NCI-H1105 treated with DMSO at 0.1 percent for 48 hours (cell line): ENCODE data around the gene PPP2R5B.
A peak's percentile ranks its signal among the peaks of the same experiment; 100 is the strongest.

ENCODE experiments used
- DNase-seq: peaks from one replicate; lab custom pipeline; 2025; lab: John Stamatoyannopoulos, UW

PPP2R5B gene

GRCh38 chr11:64923944-64924909 lies at the start of gene PPP2R5B:
Gene PPP2R5B, plus strand, starts transcription at chr11:64924689. Its CDS starts 1,046 bp downstream, at chr11:64925735.
- peak; percentile 69 for DNase-seq

GRCh38 chr11:64875369-64876228 lies 48.9 kb upstream of the PPP2R5B start:
- DNase-seq = no peak

GRCh38 chr11:64876229-64876750 lies 48.2 kb upstream of the PPP2R5B start:
- DNase-seq = no peak

GRCh38 chr11:64876835-64877341 lies 47.6 kb upstream of the PPP2R5B start:
- DNase-seq = no peak

- DNase-seq = no peak
Observed at GRCh38 chr11:64877390-64878222, 46.9 kb upstream of the PPP2R5B start.

- DNase-seq = peak; percentile 63
Observed at GRCh38 chr11:64878223-64878493, 46.3 kb upstream of the PPP2R5B start.

- peak; percentile 96 for DNase-seq
Observed at GRCh38 chr11:64878494-64879243, 45.8 kb upstream of the PPP2R5B start, which contains the start of gene EHD1. Gene EHD1, minus strand, starts transcription at chr11:64878621. Its CDS starts 157 bp downstream, at chr11:64878464.

- no peak for DNase-seq
Observed at GRCh38 chr11:64879244-64879900, 45.1 kb upstream of the PPP2R5B start.

- DNase-seq = no peak
Observed at GRCh38 chr11:64880240-64881001, 44.1 kb upstream of the PPP2R5B start.

- DNase-seq = peak; percentile 73
Observed at GRCh38 chr11:64881476-64881875, 43.0 kb upstream of the PPP2R5B start.

- no peak for DNase-seq
Observed at GRCh38 chr11:64882243-64882642, 42.2 kb upstream of the PPP2R5B start.

- DNase-seq = no peak
Observed at GRCh38 chr11:64883575-64883974, 40.9 kb upstream of the PPP2R5B start.

GRCh38 chr11:64884019-64884418 lies 40.5 kb upstream of the PPP2R5B start:
- DNase-seq = no peak

- DNase-seq = no peak
Observed at GRCh38 chr11:64885367-64886286, 38.9 kb upstream of the PPP2R5B start.

- no peak for DNase-seq
Observed at GRCh38 chr11:64887234-64887756, 37.2 kb upstream of the PPP2R5B start.

- peak; percentile 43 for DNase-seq
Observed at GRCh38 chr11:64887757-64888405, 36.6 kb upstream of the PPP2R5B start.

GRCh38 chr11:64888406-64888728 lies 36.1 kb upstream of the PPP2R5B start:
- DNase-seq = no peak
